Spinal cord (tissue), 10 donors: ENCODE data around the gene ORC6. TPM values are rescaled to one million over a fixed set of nuclear protein-coding genes. Genes with fewer than 3 reads are reported as not detected.

Experiments
- DNase-seq, 6 donors: peaks; one replicate each; pipeline versions ENCODE4 v3.0.0 to v3.0.0-alpha.2; 2013 to 2015; ENCODE audit warnings: low spot score in 6 of 6, low read depth in 4 of 6
- H3K27ac ChIP-seq: one replicate; pipeline ENCODE4 v1.5.1; 2013; ENCODE audit warnings: low read depth, low read length, control low read depth
- H3K27me3 ChIP-seq: one replicate; pipeline ENCODE4 v1.6.1; 2013; ENCODE audit warnings: low read length; ENCODE audit not compliant: control insufficient read depth, insufficient read depth
- H3K36me3 ChIP-seq: one replicate; pipeline ENCODE4 v1.6.1; 2013; ENCODE audit warnings: low read length; ENCODE audit not compliant: control insufficient read depth, insufficient read depth
- H3K4me1 ChIP-seq: one replicate; pipeline ENCODE4 v1.6.1; 2013; ENCODE audit warnings: low read length; ENCODE audit not compliant: control insufficient read depth, insufficient read depth
- H3K4me3 ChIP-seq: one replicate; pipeline ENCODE4 v1.5.1; 2013; ENCODE audit warnings: low read depth, low read length, control low read depth
- H3K9me3 ChIP-seq: one replicate; pipeline ENCODE4 v1.6.1; 2013; ENCODE audit warnings: low read length; ENCODE audit not compliant: control insufficient read depth, insufficient read depth
- WGBS: methylation state at CpG from one replicate; pipeline ENCODE4 v1.1.5; 2013; ENCODE audit warnings: missing lambda C conversion rate; ENCODE audit not compliant: insufficient coverage; 5-methylcytosine and 5-hydroxymethylcytosine counted together
- polyA plus RNA-seq, 2 donors: library from polyadenylated mRNA; unstranded; fragments of 120-200 nt; gene quantifications; one replicate each; pipeline ENCODE4 v1.2.1, GENCODE V29; 2013; ENCODE audit not compliant: insufficient read length in 2 of 2
- total RNA-seq, 2 donors: library from RNA; depleted of rRNA in 1 of 2; stranded (reverse); fragments of 120-200 nt in 1 of 2; fragments of >200 nt in 1 of 2; gene quantifications; one replicate each; pipeline versions ENCODE4 v1.2.3 to v1.2.4, GENCODE V29; 2013 to 2014
- donor health status: healthy.

The ORC6 gene
- total and polyA plus RNA-seq, 4 donors, result 8.6 to 19.2 (median 13.2) TPM

DNA sequence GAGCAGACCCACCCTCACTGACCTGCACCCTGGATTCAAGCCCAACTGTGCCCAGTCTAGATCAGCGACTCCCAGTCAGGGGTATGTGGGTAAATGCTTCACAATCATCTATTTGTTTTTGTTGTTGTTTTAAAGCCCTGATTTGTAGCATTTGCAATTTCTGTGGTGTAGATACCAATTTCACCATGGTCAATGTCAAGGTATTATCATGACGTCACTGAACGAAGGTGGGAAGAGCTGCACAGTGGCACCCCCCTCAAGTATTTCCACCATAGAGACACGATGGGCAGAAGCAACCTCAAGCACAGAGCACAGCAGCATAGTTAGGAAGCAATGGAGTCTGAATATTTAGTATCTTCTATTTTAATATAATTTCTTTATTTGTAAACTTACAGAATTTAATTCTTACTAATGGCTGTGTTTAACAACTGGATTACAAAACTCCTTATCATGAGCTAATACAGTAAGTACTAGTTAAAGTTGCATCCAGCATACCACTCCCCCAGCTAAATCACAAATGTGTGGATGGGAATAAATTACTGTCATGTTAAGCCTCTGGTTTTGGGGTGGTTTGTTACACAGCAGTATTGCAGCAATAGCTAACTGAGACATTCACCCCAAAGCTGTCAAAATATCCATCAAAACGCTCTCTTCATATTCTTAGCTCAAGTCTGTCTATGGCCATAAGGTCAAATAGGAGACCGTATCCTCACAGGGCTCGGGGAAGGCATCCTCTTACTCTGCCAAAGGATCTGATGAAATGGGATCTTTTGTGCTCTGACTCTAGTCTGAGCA is 25.5 kb downstream of the ORC6 start:
- no peaks in the 10 kb centered on the region for H3K4me1 ChIP-seq
- 100% methylated on average over 2 of the region's 7 CpGs for WGBS
- H3K9me3 ChIP-seq, result no peaks in the 10 kb centered on the region

DNA sequence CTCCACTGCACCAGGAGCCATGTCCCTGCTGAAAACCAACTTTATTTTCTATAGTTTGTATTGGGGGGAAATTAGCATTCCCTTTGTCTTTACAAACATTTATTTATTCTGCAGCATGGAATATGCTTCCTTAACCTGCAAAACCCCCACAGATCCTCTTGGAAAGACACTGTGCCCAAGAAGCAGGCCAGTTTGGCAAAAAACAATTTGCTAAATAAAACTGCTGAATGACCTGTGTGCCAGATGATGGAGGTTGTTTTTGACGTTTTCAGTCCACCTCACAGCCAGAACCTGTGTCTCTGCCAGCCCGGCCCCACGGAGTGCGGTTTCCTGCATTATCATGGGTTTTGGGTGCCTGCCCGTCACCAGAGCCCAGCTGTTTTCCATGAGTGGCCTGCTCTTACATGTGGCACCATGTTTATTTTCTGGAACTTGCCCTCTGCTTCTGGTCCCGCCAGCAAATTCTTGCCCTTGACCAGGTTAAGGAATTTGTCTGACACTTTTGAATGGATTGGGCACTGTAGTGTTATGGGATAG is 26.4 kb downstream of the ORC6 start:
- no peaks in the 10 kb centered on the region for H3K36me3 ChIP-seq
- H3K4me3 ChIP-seq, result no peak overlapping the region
- no peaks in the 10 kb centered on the region for H3K27me3 ChIP-seq
- DNase-seq, result no peak
- H3K9me3 ChIP-seq, result no peaks in the 10 kb centered on the region
- peaks cover 2% of the 10 kb centered on the region for H3K4me1 ChIP-seq
- H3K27ac ChIP-seq, result no peak overlapping the region
- WGBS, result 72% methylated on average over 5 of the region's 6 CpGs

More for the DNA sequence above, 25.5 kb downstream of the ORC6 start:
- Histone ChIP-seq H3K36me3 (no peaks in the 10 kb centered on the region), H3K27me3 (no peaks in the 10 kb centered on the region), H3K27ac (no peak overlapping the region), H3K4me3 (no peak overlapping the region)
- no peak for DNase-seq

GRCh38 chr16:46717692-46718091 is 28.2 kb downstream of the ORC6 start:
- Histone ChIP-seq H3K4me1 (peaks cover 2% of the 10 kb centered on the region), H3K36me3 (no peaks in the 10 kb centered on the region), H3K27me3 (no peaks in the 10 kb centered on the region), H3K4me3 (no peak overlapping the region), H3K27ac (no peak overlapping the region), H3K9me3 (no peaks in the 10 kb centered on the region)
- 61% methylated on average over 2 of the region's 2 CpGs for WGBS
- peak in 2 of 6 donors; percentile 63 to 82 for DNase-seq

- H3K9me3 ChIP-seq, result no peaks in the 10 kb centered on the region
- no peak for DNase-seq
- peaks cover 2% of the 10 kb centered on the region for H3K4me1 ChIP-seq
- H3K27ac ChIP-seq, result no peak overlapping the region
- WGBS, result 90% methylated on average over 5 of the region's 8 CpGs
- no peak overlapping the region for H3K4me3 ChIP-seq
- no peaks in the 10 kb centered on the region for H3K36me3 ChIP-seq
- no peaks in the 10 kb centered on the region for H3K27me3 ChIP-seq
These were observed 28.8 kb downstream of the ORC6 start for GRCh38 chr16:46718214-46718613.

- no peak overlapping the region for H3K4me3 ChIP-seq
- no peak for DNase-seq
- WGBS, result 100% methylated on average over 1 of the region's 6 CpGs
- no peaks in the 10 kb centered on the region for H3K27me3 ChIP-seq
- no peaks in the 10 kb centered on the region for H3K36me3 ChIP-seq
- no peaks in the 10 kb centered on the region for H3K9me3 ChIP-seq
- H3K4me1 ChIP-seq, result peaks cover 2% of the 10 kb centered on the region
- H3K27ac ChIP-seq, result no peak overlapping the region
These were observed 30.1 kb downstream of the ORC6 start for GRCh38 chr16:46719528-46719927.

- no CpG with 5 or more reads among the region's 2 CpGs for WGBS
- H3K27ac ChIP-seq, result no peak overlapping the region
- peaks cover 4% of the 10 kb centered on the region for H3K9me3 ChIP-seq
- H3K4me1 ChIP-seq, result peaks cover 2% of the 10 kb centered on the region
- no peak overlapping the region for H3K4me3 ChIP-seq
- H3K27me3 ChIP-seq, result no peaks in the 10 kb centered on the region
- no peaks in the 10 kb centered on the region for H3K36me3 ChIP-seq
- no peak for DNase-seq
These were observed 31.2 kb downstream of the ORC6 start for GRCh38 chr16:46720619-46721018.

DNA sequence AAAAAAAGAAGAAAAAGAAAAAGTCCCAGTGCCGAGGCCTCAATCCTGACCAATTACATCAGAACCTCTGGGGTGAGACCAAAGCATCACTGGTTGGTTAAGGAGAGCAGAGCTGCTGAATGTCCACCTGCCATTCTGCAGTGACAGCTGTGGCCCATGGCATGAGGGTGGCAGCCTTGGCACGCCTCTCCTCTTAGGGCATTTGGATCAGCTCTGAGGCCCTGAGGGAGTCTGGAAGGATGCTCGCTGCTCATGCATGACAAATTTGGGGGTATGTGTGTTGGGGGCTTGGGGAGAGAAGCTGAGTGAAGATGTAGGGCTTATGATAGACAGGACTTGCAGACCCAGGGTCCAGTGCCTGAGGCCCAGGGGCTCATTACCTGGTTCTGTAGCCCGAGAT is 32.4 kb downstream of the ORC6 start:
- Histone ChIP-seq H3K27me3 (no peaks in the 10 kb centered on the region), H3K9me3 (peaks cover 4% of the 10 kb centered on the region), H3K36me3 (no peaks in the 10 kb centered on the region), H3K4me3 (no peak overlapping the region), H3K4me1 (peaks cover 2% of the 10 kb centered on the region), H3K27ac (no peak overlapping the region)
- no peak for DNase-seq
- 73% methylated on average over 3 of the region's 4 CpGs for WGBS

DNA sequence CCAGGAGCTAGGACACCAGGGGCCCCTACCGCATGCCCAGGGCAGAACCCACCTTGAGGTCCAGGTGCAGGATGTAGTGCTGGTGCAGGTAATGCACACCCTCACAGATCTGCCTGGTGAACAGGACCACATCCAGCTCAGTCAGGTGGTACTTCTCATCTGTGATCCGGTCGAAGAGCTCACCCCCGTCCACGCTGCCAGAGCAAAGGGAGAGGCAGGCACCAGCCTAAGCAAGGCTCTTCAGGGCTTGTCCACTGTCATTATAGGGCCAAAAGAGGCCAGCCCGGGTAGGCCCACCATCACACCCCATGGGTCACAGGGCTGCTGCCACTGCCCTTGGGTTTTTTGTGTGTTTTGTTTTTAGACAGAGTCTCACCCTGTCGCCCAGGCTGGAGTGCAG is 37.7 kb downstream of the ORC6 start:
- Histone ChIP-seq H3K27me3 (no peaks in the 10 kb centered on the region), H3K4me1 (no peaks in the 10 kb centered on the region), H3K4me3 (no peak overlapping the region), H3K36me3 (peaks cover 4% of the 10 kb centered on the region), H3K9me3 (peaks cover 4% of the 10 kb centered on the region), H3K27ac (no peak overlapping the region)
- no peak for DNase-seq
- 94% methylated on average over 6 of the region's 7 CpGs for WGBS

- Histone ChIP-seq H3K4me1 (no peaks in the 10 kb centered on the region), H3K4me3 (no peak overlapping the region), H3K9me3 (peaks cover 4% of the 10 kb centered on the region), H3K27me3 (no peaks in the 10 kb centered on the region), H3K27ac (no peak overlapping the region), H3K36me3 (peaks cover 4% of the 10 kb centered on the region)
- no peak for DNase-seq
- WGBS, result 90% methylated on average over 9 of the region's 9 CpGs
These were observed 38.2 kb downstream of the ORC6 start for GRCh38 chr16:46727630-46728029.

DNA sequence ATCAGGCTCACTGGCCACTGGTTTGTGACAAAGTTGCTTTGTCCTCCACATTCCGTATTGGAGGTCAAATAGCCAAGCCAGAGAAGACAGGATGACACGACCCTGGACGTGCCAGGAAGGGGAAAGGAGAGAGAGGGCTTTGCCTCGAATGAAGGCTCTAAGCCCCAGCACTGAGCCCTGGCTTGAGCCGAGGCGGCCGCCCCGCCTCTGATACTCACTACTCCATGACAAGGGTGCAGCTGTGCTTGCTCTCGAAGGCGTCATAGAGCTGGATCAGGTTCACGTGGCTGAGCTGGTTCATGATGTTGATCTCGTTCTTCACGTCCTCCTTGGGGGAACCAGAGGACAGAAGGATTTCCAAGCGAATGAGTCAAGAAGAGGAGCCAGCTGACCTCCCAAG is 39.3 kb downstream of the ORC6 start:
- 91% methylated on average over 14 of the region's 14 CpGs for WGBS
- no peak for DNase-seq
- Histone ChIP-seq H3K4me1 (no peaks in the 10 kb centered on the region), H3K36me3 (peaks cover 4% of the 10 kb centered on the region), H3K9me3 (peaks cover 4% of the 10 kb centered on the region), H3K4me3 (no peak overlapping the region), H3K27me3 (no peaks in the 10 kb centered on the region), H3K27ac (no peak overlapping the region)
